NT2/D1 (cell line): ENCODE results near the gene GDPGP1.
"Not testable (repeated sequence)": the region's sequence is repeated elsewhere in the genome, so short reads cannot be mapped to it uniquely, and the experiment has no call there.

Experiments used
- DNase-seq: peaks from one replicate; pipeline ENCODE4 v3.0.0-alpha.2; 2011; ENCODE audit warnings: low read depth, low spot score
- H3K27me3 ChIP-seq: 2 replicates; pipeline ENCODE4 v1.6.0; 2011; ENCODE audit warnings: mild to moderate bottlenecking; ENCODE audit not compliant: insufficient read length, insufficient read depth
- H3K36me3 ChIP-seq: 2 replicates; pipeline ENCODE4 v1.6.1; 2011; ENCODE audit warnings: mild to moderate bottlenecking, low read length, mixed read lengths; ENCODE audit not compliant: insufficient read depth, insufficient read length
- H3K4me1 ChIP-seq: 2 replicates; pipeline ENCODE4 v1.5.1; 2011; ENCODE audit not compliant: insufficient read depth, insufficient read length
- H3K4me3 ChIP-seq: 2 replicates; pipeline ENCODE4 v1.5.1; 2011; ENCODE audit warnings: low read depth; ENCODE audit not compliant: insufficient read length
- H3K9ac ChIP-seq: 2 replicates; pipeline ENCODE4 v1.6.0; 2011; ENCODE audit warnings: low read depth; ENCODE audit not compliant: insufficient read length
- H3K9me3 ChIP-seq: 2 replicates; pipeline ENCODE4 v1.5.1; 2011; ENCODE audit warnings: mild to moderate bottlenecking, low read length; ENCODE audit not compliant: insufficient read depth
- SUZ12 ChIP-seq: IDR thresholded peaks from 2 replicates; pipeline ENCODE4 v1.6.1; 2011; ENCODE audit not compliant: insufficient read length, insufficient read depth; ENCODE audit errors: extremely low read depth
- YY1 ChIP-seq: IDR thresholded peaks from 2 replicates; pipeline ENCODE4 v1.6.1; 2011; ENCODE audit not compliant: insufficient read length, insufficient read depth
- ZNF274 ChIP-seq: IDR thresholded peaks from 2 replicates; pipeline ENCODE4 v1.6.1; 2011; ENCODE audit warnings: mild to moderate bottlenecking, low read depth, low read length

GDPGP1 gene

GRCh38 chr15:90240856-90241255 is 6.8 kb downstream of the GDPGP1 start:
- Histone ChIP-seq H3K4me1 (no peaks in the 10 kb centered on the region), H3K27me3 (no peaks in the 10 kb centered on the region), H3K36me3 (peaks cover 24% of the 10 kb centered on the region), H3K9me3 (no peaks in the 10 kb centered on the region), H3K9ac (no peak overlapping the region), H3K4me3 (no peak overlapping the region)
- TF ChIP-seq SUZ12 (no peak), ZNF274 (no peak), YY1 (no peak)
- DNase-seq, result no peak

GRCh38 chr15:90241343-90242192 is 7.6 kb downstream of the GDPGP1 start:
- H3K9ac ChIP-seq, result no peak overlapping the region
- peaks cover 19% of the 10 kb centered on the region for H3K36me3 ChIP-seq
- no peaks in the 10 kb centered on the region for H3K27me3 ChIP-seq
- no peak for DNase-seq
- no peaks in the 10 kb centered on the region for H3K9me3 ChIP-seq
- H3K4me1 ChIP-seq, result no peaks in the 10 kb centered on the region
- H3K4me3 ChIP-seq, result no peak overlapping the region
- TF ChIP-seq ZNF274 (no peak), YY1 (no peak), SUZ12 (no peak)

- H3K27me3 ChIP-seq, result no peaks in the 10 kb centered on the region
- H3K9ac ChIP-seq, result no peak overlapping the region
- TF ChIP-seq YY1 (no peak), SUZ12 (no peak), ZNF274 (no peak)
- no peak for DNase-seq
- no peaks in the 10 kb centered on the region for H3K9me3 ChIP-seq
- H3K4me3 ChIP-seq, result no peak overlapping the region
- no peaks in the 10 kb centered on the region for H3K4me1 ChIP-seq
- peaks cover 10% of the 10 kb centered on the region for H3K36me3 ChIP-seq
Observed at GRCh38 chr15:90243943-90244639, 10.1 kb downstream of the GDPGP1 start.

GRCh38 chr15:90248789-90249202 is 14.8 kb downstream of the GDPGP1 start:
- no peak overlapping the region for H3K9ac ChIP-seq
- TF ChIP-seq YY1 (no peak), ZNF274 (no peak), SUZ12 (no peak)
- no peak overlapping the region for H3K4me3 ChIP-seq
- DNase-seq, result no peak
- no peaks in the 10 kb centered on the region for H3K9me3 ChIP-seq
- no peaks in the 10 kb centered on the region for H3K36me3 ChIP-seq
- H3K4me1 ChIP-seq, result peaks cover 6% of the 10 kb centered on the region
- H3K27me3 ChIP-seq, result peaks cover 4% of the 10 kb centered on the region

GRCh38 chr15:90249203-90249863 is 15.3 kb downstream of the GDPGP1 start, which contains the start of gene TTLL13:
Gene TTLL13, plus strand, starts transcription at chr15:90249556. Its CDS starts 1,075 bp downstream, at chr15:90250631.
- DNase-seq, result peak; percentile 84
- Histone ChIP-seq H3K9ac (peak within 1 kb of the TSS; percentile 80), H3K27me3 (peaks cover 4% of the 10 kb centered on the region), H3K4me1 (peaks cover 6% of the 10 kb centered on the region), H3K9me3 (no peaks in the 10 kb centered on the region), H3K36me3 (no peaks in the 10 kb centered on the region), H3K4me3 (peak within 1 kb of the TSS; percentile 67)
- TF ChIP-seq ZNF274, result no peak
- no peak for TF ChIP-seq SUZ12
- no peak for TF ChIP-seq YY1

- Histone ChIP-seq H3K4me3 (no peak overlapping the region), H3K9me3 (no peaks in the 10 kb centered on the region), H3K27me3 (no peaks in the 10 kb centered on the region), H3K9ac (no peak overlapping the region), H3K4me1 (peaks cover 5% of the 10 kb centered on the region), H3K36me3 (no peaks in the 10 kb centered on the region)
- TF ChIP-seq SUZ12 (no peak), YY1 (no peak), ZNF274 (no peak)
- DNase-seq, result no peak
Observed at GRCh38 chr15:90257776-90258175, 23.8 kb downstream of the GDPGP1 start.

GRCh38 chr15:90259524-90259923 is 25.5 kb downstream of the GDPGP1 start:
- no peak for TF ChIP-seq ZNF274
- no peak for TF ChIP-seq SUZ12
- no peak for TF ChIP-seq YY1
- Histone ChIP-seq H3K9me3 (no peaks in the 10 kb centered on the region), H3K9ac (no peak overlapping the region), H3K36me3 (no peaks in the 10 kb centered on the region), H3K27me3 (no peaks in the 10 kb centered on the region), H3K4me3 (no peak overlapping the region), H3K4me1 (peaks cover 5% of the 10 kb centered on the region)
- no peak for DNase-seq

GRCh38 chr15:90260731-90261130 is 26.7 kb downstream of the GDPGP1 start:
- not testable (repeated sequence) for H3K9ac ChIP-seq, DNase-seq, H3K36me3 ChIP-seq, H3K27me3 ChIP-seq, H3K9me3 ChIP-seq, H3K4me3 ChIP-seq, H3K4me1 ChIP-seq
